Ishikawa (cell line): ENCODE results near the gene CRYGD.

Source experiments
- CEBPB ChIP-seq: IDR thresholded peaks from 2 replicates; pipeline ENCODE4 v1.6.1; 2012
- NFIC ChIP-seq: IDR thresholded peaks from 2 replicates; pipeline ENCODE4 v1.6.1; 2012
- RAD21 ChIP-seq: IDR thresholded peaks from 2 replicates; pipeline ENCODE4 v1.6.1; 2012; ENCODE audit warnings: low read depth
- TF ChIP-seq, protein P1 (sequence below): IDR thresholded peaks from 2 replicates; pipeline ENCODE4 v1.6.1; 2012

DNA sequence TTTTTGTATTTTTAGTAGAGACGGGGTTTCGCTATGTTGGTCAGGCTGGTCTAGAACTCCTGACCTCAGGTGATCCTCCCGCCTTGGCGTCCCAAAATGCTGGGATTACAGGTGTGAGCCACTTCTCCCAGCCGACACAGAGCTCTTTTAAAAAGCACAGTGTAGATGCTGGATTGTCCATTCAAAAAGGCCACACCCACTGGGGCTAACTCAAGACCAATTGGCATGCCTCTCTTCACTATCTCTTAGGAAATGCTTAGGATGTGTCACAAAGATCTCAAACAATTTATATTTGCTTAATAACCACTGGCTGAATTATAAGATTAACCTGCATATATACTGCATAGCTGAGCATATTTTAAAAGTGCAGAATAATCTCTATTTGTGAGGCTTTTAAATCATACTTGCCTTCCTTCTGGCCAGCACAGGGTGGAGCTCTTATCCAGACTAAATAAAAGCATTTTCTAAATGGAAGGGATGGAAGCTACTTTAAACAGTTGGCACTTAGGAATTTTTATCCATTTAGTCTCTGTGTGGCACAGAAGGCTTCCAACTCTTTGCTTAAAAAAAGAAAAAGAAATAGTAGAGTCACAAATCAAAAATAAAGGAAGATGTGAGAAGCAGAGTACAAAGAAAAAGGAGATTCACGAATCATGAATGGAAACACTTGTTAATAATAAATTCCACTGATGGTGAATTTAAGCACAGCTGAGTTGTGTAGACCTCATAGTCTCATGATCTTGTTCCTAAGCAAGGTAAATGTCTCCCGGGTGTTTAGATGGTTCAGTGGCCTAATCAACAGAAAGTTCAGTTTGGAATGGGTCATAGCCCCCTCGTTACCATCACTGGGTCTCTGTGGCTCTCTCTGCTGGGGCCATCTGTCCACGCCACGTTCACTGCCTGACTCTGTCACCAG is 22.4 kb downstream of the CRYGD start:
- no peak for TF ChIP-seq CEBPB
- TF ChIP-seq NFIC, result no peak
- TF ChIP-seq, protein P1, sequence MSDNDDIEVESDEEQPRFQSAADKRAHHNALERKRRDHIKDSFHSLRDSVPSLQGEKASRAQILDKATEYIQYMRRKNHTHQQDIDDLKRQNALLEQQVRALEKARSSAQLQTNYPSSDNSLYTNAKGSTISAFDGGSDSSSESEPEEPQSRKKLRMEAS, result no peak
- TF ChIP-seq RAD21, result peak; percentile 82
